GM23248 (cell line): Measurements from ENCODE around the gene QSOX1.

Experiments used
- EZH2 ChIP-seq: fragments of 200-600 bp; sonication (generic); IDR thresholded peaks from 2 replicates; pipeline ENCODE4 v1.6.1; 2018; ENCODE audit warnings: antibody characterized with exemption, mild to moderate bottlenecking; ENCODE audit not compliant: insufficient read depth, poor library complexity, severe bottlenecking
- EZH2phosphoT487 ChIP-seq: fragments of 200-600 bp; sonication (generic); IDR thresholded peaks from 2 replicates; pipeline ENCODE4 v1.6.1; 2018; ENCODE audit warnings: antibody characterized with exemption, moderate library complexity, mild to moderate bottlenecking, low read depth; ENCODE audit not compliant: insufficient read depth

DNA sequence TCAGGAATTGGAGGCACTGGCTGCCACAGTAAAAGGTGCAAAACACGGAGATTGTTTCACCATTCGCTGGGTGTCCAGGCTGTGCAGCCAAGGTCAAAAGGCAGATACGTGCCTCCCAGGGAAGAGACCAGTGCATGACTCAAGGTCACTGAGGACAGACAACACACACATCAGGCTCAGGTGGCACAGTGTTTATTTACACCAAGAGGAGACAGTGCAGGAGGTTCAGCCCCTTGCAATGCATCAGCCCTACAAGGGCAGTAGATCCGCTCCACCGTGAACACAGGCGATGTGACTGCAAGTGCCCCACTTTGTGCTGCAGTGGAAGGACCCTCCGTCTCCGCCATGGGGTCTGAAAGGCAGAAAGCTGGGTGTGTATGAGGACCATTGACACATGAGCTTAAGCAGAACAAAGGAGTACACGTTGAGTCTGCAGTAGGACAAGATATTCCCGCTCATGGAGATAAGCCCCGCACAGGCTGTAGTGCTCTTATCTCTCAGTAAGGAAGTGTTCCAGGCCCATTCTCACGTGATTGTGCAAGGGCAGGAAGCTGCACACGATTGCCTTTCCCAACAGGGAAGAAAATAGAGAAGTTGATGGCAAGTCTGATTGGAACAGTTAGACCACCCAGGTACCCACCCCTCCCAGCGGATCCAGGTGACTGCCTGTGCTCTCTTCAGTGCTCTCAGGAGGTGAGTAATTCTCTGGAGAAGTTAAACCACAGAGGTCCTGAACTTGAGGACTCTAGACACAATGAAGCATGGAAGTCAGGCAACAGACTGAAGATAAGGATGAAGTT is 37.5 kb upstream of the QSOX1 start:
- TF ChIP-seq EZH2phosphoT487 = no peak
- TF ChIP-seq EZH2 = no peak
